GM18502 (cell line): Measurements from ENCODE around the gene CAPRIN1.
A peak's percentile ranks its signal among the peaks of the same experiment; 100 is the strongest.

Experiments
- ATAC-seq: cut with Tn5 transposase; IDR thresholded peaks from one replicate; pipeline ENCODE4 v1.9.1; 2021; ENCODE audit warnings: mild to moderate bottlenecking; ENCODE audit not compliant: unreplicated experiment, poor library complexity

Gene CAPRIN1

DNA sequence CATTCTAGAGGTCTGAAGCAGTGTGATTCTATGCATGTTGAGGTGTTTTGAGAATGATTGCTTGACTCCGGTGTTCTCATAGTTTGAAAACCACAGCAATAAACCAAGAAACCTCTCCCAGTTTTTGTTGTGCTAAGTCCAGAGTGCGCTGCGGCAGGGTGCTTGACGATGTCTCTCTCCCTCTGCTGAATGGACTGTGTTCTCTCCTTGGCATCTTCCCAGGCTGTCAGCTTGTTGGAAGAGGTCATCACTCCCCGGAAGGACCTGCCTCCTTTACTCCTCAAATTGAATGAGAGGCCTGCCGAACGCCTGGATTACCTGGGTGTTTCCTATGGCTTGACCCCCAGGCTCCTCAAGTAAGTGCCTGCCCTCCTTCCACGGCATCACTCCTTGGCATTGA is 84.9 kb downstream of the CAPRIN1 start:
- no peak for ATAC-seq

DNA sequence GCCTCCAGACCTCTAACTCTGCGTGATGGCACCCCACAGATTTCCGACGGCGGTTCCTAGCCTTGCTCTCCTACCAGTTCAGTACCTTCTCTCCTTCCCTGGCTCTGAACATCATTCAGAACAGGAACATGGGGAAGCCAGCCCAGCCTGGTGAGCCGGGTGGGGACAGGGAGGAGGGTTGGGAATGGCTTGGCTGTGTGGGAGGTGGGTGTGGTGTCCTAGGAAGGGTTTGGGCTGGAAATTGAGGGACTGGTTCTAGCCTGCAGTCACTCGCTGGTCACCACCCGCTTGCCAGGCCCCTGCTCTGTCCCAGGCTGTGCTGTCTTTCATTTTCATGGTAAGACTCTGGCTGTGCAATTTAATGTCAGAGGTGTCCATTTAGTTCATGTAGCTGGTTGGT is 87.8 kb downstream of the CAPRIN1 start:
- ATAC-seq = no peak

DNA sequence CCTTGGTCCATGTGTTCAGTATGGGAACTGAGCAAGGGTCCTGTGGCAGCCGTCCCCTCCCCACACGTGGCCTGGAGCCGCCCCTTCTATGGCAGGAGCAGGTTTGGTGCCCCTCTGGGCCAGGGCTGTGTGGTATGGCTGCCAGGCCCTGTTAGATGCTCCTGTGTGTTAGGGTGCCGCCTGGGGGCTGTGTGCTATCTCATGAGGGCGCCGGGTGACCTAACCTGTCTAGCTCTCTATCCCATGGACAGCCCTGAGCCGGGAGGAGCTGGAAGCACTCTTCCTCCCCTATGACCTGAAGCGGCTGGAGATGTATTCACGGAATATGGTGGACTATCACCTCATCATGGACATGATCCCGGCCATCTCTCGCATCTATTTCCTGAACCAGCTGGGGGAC is 88.6 kb downstream of the CAPRIN1 start:
- no peak for ATAC-seq

DNA sequence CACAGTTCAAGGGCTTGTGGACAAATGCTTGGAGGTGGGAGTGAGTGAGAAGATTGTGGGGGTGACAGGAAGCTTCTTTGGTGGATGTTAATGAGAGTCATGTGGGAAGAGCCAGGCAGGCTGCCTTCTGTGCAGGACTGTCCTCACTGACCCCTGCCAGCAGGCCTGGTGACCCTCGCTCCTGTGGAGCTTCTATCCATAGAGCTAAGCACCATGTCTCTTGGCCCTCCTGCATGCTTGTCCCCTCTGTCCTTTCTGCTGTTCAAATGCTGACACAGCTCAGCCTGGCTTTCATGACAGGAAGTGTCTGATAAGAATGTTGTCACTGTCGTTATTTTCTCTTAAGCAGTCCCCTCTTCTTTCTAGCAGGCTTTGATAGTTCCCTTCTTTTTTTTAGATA is 91.5 kb downstream of the CAPRIN1 start:
- no peak for ATAC-seq

DNA sequence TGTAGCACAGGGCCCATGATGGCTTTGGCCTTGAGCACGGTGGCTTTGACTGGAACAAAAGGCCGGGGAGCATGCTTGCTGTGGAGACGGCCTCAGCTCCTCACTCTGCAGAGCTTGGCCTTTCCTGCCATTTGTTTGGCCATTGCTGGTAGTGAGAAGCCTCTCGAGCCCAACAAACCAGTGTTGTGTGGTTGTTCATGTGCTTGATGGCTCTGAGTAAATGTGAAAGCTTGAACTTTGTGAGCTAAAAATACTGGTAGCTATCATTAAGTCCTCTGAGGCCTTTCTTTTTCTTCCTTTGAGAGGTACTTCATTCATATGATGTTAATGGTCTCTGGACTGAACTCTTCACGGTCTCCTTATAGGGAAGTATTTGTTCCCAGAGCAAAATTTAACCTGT is 93.5 kb downstream of the CAPRIN1 start:
- peak; percentile 71 for ATAC-seq

DNA sequence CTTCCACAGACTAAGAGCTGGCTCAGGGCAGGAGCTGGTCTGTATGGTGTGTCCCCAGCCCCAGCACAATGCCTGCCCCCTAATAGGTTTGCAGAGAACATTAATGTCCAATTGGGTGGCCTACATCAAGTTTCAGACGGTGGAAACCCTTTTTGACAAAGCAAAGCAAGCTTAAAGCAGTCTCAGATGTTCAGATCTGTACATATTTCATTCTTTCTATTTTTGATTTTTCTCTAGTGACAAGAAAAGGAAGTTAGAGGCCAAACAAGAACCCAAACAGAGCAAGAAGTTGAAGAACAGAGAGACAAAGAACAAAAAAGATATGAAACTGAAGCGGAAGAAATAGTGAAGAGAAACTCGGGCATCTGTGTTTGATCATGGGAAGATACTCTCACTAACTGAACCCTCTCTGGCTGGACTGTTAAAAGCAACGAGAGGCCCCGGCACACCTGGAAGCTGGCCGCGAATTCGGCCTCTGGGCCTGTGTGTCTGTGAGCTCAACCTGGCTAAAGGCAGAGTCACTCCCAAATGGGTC is 94.4 kb downstream of the CAPRIN1 start:
- ATAC-seq = peak; percentile 61

DNA sequence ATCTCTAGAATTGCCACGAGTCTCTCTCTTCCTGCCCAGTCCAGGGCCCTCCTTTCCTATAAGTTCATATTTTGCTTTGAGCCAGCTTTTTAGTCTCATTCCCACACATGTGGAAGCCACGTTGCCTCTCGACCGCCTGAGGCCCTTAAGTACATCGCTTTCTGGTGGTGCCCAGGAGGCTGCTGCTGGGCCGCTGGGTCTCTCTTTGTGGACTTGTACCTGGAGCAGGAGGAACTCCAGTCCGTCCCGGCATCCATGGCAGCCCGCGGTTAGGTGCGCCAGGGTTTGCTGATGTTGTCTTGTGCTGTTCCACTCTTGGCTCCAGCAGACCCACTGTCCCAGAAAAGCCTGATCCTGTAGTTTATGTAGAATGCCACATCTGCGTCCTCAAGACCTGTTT is 94.9 kb downstream of the CAPRIN1 start:
- no peak for ATAC-seq

DNA sequence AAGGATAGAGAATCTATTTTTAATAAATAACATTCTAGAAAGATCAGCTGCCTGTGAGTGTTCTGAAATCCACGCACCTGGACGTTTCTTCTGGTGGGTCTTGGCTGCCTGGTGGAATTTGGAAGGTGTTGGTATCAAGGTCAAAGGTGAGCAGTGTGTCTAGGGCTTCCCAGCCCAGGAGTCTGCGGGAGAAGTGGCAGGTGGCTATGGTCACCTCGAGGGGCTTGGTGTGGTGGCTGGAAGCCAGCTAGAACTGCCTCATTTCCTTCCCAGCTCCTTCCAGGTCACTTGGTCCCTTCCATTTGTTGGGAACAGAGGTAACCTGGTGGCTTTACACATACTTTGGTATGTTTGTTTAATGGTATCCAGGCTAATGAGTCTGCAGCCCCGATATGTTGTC is 95.3 kb downstream of the CAPRIN1 start:
- no peak for ATAC-seq

DNA sequence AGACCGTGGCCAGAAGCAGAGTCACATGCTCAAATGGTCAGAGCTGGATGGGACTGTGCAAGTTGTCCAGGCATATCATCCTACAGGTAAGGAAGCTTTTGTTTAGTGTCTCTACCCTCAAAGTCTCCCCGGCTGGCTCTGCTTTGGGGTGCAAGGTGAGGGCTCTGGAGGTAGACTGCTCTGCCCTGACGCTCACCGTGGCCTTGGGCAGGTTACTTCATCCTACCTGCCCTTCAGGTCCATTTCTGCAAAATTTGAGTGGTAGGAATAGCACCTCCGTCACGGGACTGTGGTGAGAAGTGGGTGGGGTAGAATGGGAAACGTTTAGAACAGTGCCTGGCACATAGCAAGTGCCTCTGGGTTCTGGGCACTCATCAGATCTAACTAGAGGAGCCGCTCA is 96.0 kb downstream of the CAPRIN1 start:
- ATAC-seq = no peak

DNA sequence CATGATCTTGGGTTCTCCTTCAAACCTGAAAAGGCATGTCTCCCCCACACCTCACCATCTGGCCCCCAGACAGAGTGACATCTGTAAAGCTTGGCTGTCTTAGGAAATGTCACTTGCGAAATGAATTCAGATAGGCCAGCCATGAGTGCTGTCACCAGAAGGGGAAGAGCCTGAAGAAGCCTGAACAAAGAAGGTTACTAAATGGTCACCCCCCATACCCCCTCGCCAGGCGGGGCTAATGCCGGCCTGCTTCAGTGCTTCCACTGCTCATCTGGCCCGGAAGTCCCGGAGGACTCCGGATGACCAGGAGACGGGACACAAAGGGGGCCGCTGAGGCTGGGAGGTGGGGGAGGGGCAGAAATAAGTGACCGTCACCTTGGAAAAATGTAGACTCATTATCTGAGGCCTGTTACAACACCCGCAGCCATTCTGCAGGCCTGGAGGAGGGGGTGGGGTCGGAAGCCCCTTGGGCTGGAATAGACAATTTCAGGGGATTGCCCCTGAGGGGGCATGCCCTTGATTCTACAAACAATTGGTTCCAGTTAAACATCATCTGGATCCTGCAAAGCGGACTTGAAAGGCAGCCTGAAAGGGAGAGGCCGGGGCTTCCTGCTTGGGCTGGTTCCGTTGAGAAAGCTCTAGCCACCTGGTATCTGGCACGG is 97.1 kb downstream of the CAPRIN1 start:
- ATAC-seq = no peak

DNA sequence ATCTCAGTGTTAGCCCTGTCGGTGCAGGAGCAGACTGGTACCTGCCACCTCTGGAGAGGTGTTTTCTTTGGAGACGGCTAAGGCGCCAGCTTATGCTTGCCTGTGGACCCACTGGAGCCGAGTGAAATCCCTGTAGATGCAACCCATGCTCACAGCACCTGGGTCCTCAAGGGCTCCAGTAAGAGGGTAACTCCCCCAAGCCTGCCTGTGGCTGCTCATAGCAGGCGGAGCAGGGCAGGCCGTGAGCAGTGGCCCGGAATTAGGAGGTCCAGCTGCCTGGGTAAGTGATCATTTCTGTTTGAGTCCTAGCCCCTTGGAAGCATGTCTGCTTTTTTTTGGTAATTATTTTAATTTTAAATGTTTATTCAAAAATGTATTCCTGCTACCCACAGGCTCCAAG is 97.7 kb downstream of the CAPRIN1 start:
- ATAC-seq = no peak

DNA sequence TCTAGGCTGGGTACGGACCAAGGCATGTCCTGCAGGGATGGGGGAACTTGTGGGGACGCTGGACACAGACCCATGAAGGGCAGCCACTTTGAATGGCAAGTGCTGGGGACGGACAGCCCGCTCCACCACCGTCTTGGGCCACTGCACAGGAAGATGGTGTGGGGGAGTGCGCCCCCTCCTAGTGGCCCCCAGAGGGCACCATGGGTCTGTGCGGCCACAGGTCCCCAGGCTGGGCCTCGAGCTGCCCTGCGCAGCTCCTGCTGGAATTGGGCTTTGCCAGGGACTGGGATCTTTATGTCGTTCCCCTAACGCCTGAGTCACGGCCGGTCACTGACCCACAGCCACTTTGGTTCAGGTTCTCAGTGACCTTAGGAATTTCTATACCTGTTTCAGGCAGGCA is 98.3 kb downstream of the CAPRIN1 start:
- no peak for ATAC-seq

DNA sequence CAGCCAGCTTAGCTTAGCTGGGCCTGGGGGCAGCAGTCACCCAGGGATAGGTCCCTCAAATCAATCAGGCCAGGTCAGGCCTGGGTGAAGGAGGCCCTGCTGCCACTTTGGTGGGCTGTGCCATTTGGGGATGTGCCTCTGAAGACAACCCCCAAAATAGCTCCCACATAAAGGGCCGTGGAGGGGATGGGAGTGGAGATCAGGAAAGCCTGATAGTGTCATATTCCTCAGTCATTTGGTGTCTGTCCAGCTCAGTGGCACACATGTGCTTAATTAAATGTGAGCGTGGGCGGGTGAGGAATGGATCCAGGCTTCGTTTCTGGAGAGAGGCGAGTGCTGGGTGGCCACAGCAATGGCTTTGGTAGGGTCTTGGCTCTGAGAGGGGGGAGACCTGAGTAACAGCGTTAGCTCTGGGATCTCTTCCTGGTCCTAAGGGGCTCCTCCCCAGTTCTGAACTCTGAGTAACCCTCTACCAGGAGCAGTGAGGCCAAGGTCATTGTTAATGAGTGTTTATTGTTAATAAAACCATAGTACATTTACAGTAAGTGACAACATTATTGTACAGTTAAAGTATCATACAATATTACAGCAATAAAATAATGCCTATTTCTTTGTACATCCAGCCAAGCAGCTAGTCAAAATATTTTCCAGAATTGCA is 99.1 kb downstream of the CAPRIN1 start:
- ATAC-seq = no peak
